ENCODE measurements around the gene RNF39.
"Not testable (repeated sequence)": the region's sequence is repeated elsewhere in the genome, so short reads cannot be mapped to it uniquely, and the experiment has no call there.

Gene RNF39

GRCh38 chr6:30061092-30061857 is 14.3 kb downstream of the RNF39 start, which contains the start of gene POLR1H:
Gene POLR1H (plus strand): TSS chr6:30061265. CDS start chr6:30061525, 260 bp downstream.
- DNase-seq (ENCODE audit: low read depth in 2 of 2), result peak; percentile 77 to 79

GRCh38 chr6:30060606-30061091 is 14.9 kb downstream of the RNF39 start:
- no peak for DNase-seq (ENCODE audit: low read depth in 2 of 2)

DNA sequence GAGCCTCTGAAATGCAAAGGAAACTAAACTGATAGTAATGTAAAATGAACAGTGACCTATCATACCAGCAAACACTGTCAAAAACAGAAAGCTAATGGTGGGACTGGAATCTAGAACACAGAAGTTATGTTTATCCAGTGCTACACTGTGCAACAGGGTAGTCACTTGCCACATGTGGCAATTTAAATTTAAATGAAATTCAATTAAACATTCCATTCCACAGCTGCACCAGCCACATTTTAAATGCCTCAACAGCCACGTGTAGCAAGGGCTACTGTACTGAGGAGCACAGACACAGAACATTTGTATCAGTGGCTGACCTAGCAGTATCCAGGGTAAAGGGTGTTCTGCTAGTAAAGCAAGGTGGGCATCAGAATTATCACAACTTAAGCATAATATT is 20.1 kb downstream of the RNF39 start:
- no peak for DNase-seq (ENCODE audit: low read depth in 2 of 2)

DNA sequence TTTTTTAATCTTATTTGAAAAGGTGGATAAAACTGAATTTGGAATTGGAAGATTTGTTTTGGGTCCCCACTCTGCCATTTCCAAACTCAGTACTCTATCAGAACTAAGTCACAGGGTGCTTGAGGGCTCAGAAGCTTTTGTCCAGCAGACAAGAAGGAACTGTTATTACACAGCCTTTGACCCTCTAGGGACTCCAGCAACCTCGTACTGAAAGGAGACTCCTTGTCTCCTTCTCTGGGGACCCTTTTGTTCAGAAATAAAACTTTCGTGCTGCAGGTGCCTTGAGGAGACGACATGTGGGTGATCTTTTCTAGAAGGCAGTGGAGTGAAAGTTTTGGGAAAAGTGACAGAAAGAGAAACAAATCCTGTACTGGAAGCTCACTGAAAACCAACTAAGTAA is 21.9 kb downstream of the RNF39 start:
- DNase-seq (ENCODE audit: low read depth in 2 of 2), result no peak

DNA sequence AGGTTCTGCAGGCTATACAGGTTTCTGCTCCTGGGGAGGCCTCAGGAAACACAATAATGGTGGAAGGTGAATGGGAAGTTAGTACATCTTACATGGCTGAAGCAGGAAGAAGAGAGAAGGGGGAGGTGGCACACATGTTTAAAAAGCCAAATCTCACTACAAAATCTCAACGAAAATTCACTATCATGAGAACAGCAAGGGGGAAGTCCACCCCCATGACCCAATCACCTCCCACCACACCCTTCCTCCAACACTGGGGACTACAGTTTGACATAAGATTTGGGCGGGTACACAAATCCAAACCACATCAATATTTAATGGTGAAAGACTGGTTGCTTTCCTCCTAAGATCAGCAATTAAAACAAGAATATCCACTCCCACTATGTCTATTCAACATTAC is 28.3 kb downstream of the RNF39 start:
- no peak for DNase-seq (ENCODE audit: low read depth in 2 of 2)

DNA sequence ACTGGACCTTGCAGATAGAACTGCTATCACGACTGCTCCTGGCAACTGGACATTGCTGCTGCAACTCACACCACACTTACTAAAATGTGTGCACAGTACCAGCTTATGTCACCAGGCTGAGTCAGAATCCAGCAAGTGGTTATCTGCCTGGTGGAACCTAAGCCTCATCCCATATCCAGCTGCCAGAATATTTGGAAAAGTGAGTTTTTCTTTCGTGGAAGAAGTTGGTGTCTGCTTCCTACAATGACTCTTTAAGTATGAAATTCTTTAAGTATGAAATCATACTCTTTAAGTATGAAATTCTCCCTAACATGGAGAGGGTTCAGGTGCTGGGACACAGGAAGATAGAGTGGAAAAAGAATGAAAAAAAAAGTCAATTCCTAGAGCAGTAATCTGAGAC is 30.9 kb downstream of the RNF39 start:
- DNase-seq (ENCODE audit: low read depth in 2 of 2), result no peak

GRCh38 chr6:30043744-30044143 is 31.8 kb downstream of the RNF39 start:
- DNase-seq (ENCODE audit: low read depth in 2 of 2), result no peak

DNA sequence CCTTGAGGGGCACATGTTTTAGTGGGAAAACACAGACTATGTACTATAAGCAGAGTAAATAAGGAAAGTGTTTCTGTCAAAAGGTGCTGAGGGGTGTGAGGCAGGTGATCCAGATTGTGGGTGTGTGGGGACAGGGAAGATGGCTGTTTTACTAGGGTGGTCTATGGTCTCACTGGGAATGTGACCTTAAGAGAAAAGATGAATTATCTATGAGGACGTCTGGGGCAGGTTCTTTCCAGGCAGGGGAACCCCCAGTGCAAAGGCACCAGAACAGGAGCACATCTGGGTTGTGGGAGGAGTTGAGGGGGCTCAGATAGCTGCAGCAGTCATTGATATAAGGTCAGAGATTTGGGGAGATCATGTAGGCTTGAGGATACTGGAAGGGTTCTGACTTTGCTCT is 32.7 kb downstream of the RNF39 start:
- DNase-seq (ENCODE audit: low read depth in 2 of 2), result no peak

DNA sequence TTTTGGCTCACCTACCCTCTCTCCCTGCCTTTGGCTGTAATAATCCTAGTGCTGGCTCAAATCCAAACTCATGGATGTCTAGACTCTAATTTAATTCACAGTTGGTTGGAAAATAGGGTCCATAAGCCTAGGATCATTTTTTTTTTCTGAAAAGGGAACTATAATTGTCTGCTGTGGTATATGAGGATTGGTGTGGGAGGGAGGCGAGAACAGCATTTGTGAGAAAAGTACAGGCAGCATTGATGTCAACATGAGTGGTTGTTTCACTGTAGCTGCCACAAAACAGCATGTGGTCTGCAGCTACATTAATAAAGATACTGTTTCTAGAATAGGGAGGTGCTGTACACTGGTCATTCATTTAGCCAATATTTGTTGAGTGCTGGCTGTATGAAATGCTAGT is 33.1 kb downstream of the RNF39 start:
- DNase-seq (ENCODE audit: low read depth in 2 of 2), result no peak

- no peak for DNase-seq (ENCODE audit: low read depth in 2 of 2)
These were observed 33.7 kb downstream of the RNF39 start for GRCh38 chr6:30041821-30042220.

- DNase-seq (ENCODE audit: low read depth in 2 of 2), result no peak
These were observed 34.3 kb downstream of the RNF39 start for GRCh38 chr6:30041221-30041620.

GRCh38 chr6:30037182-30037788 is 38.3 kb downstream of the RNF39 start:
- DNase-seq (ENCODE audit: low read depth in 2 of 2), result no peak

DNA sequence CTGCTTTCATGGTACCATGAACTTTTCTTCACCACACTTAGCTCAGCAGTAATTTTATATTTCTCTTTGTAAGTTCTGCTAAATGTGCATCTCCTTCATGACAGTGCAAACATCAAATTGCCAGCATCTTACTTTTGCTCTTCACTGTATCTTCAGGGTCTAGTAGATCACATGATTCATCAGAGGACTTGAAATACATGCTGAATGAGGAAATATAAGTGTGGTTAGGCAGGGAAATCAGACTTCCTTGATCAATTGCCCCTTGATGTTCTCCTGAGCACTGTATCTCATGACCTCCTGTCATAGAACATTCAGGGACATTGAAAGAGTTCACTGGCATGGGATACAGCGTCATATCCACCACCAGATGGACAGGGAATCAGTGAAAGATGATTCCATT is 39.8 kb downstream of the RNF39 start:
- no peak for DNase-seq (ENCODE audit: low read depth in 2 of 2)

DNA sequence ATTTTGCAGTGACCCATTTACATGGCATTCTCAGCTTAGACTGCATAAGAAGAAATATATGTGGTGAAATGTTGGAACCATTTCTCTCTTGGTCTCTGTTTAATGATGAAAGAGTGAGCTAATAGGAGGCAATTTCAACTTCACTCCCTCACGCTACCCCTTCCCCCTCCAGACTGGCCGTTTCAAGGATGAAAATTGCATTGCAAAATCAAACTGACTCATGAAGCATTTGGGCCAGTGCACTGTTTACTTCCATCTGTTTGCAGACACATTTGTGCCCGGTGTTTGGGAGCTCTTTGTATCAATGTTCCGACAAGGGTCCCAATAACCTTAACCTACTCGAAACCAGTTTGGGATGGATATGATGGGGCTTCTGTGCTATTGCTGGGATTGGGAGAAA is 42.1 kb downstream of the RNF39 start:
- DNase-seq (ENCODE audit: low read depth in 2 of 2), result not testable (repeated sequence)

- DNase-seq (ENCODE audit: low read depth in 2 of 2), result no peak
These were observed 44.2 kb downstream of the RNF39 start for GRCh38 chr6:30031381-30031780.

DNA sequence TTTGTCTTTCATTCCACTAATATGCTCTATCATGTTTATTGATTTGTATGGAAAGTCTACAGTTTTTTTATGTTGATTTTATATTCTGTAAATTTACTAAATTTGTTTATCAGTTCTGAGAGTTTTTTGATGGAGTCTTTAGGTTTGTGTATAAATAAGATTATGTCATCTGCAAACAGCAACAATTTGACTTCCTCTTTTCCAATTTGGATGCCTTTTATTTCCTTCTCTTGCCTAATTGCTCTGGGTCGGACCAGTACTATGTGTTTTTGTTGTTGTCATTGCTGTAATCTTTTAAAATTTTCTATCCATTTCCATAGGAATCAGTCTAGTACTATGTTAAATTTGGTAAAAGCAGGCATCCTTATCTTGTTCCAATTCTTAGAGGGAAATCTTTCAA is 46.0 kb downstream of the RNF39 start:
- DNase-seq (ENCODE audit: low read depth in 2 of 2), result no peak

DNA sequence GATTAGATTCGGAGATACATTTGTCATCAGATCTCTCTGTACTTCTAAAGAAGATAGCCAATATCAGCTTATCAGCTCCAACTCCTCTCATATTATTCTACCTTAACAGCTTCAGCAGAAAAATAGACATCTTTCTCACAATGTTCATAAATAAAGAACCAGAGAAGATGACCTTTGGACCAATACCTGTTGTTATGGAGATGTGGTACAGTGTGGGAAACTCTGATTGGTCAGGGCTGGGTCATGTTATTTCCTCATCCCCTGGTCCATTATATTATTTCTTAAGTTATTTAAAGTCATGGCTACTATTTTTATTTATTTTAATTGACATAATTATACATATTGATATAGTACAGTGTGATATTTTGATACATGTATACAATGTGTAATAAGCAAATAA is 50.4 kb downstream of the RNF39 start:
- no peak for DNase-seq (ENCODE audit: low read depth in 2 of 2)

DNA sequence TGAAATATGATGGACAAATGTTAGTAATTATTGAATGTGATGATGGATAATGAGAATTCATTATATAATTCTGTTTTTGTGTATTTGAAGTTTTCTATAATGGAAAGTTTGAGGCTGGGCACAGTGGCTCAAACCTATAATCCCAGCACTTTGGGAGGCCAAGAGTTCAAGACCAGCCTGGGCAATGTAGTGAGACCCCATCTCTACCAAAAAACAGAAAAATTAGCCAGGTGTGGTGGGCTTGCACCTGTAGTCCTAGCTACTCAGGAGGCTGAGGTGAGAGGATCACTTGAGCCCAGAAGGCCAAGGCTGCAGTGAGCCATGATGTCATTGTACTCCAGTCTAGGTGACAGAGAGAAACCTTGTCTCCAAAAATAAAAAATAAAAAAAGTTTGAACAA is 52.9 kb downstream of the RNF39 start:
- not testable (repeated sequence) for DNase-seq (ENCODE audit: low read depth in 2 of 2)

DNA sequence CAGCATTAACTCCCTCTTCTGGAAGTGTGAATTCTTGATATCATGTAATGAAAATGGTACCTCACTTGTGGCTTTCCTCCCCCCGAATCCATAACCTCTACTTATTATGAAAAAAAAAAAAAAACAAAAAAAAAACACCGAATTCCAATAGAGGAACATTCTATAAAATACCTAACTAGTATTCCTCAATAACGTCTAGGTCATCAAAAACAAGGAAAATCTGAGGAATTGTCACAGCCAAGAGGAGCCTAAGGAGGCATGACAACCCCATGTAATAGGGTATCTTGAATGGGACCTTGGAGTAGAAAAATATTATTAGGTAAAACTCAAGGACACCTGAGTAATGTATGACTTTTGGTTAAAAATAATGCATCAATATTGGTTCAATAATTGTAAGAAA is 53.4 kb downstream of the RNF39 start:
- DNase-seq (ENCODE audit: low read depth in 2 of 2), result no peak

- DNase-seq (ENCODE audit: low read depth in 2 of 2), result no peak
These were observed 54.9 kb downstream of the RNF39 start for GRCh38 chr6:30020626-30021025.

All from stimulated activated CD4-positive, alpha-beta T cell treated with anti-CD3 and anti-CD28 coated beads, Interleukin-12 subunit alpha, Interleukin-12 subunit beta, amount 100 ng/mL, for 24 hours (primary cell).